Heart left ventricle (tissue), 16 donors: ENCODE data around the gene PTPRN2. TPM values are rescaled to one million over a fixed set of nuclear protein-coding genes. Genes with fewer than 3 reads are reported as not detected.
A peak's percentile ranks its signal among the peaks of the same experiment; 100 is the strongest.

Source experiments
- ATAC-seq, 4 donors: fragments of 200-7000 bp; cut with Tn5 transposase; one replicate each; pipeline ENCODE4 v1.9.1; 2020 to 2022; ENCODE audit warnings: moderate library complexity in 4 of 4, mild to moderate bottlenecking in 3 of 4, moderate number of reproducible peaks in 1 of 4
- DNase-seq, 5 donors: peaks; one replicate each; pipeline ENCODE4 v3.0.0-alpha.2; 2020
- H3K27ac ChIP-seq, 12 donors: fragments of 200-600 bp; sonication (generic) in 4 of 12; one replicate each; pipeline versions ENCODE4 v1.5.0 to v1.8.0; 2016 to 2022; ENCODE audit warnings: mild to moderate bottlenecking in 2 of 12
- H3K27me3 ChIP-seq, 9 donors: fragments of 200-600 bp; sonication (generic) in 2 of 9; one replicate each; pipeline versions ENCODE4 v1.5.1 to v1.8.0; 2016 to 2022; ENCODE audit warnings: mild to moderate bottlenecking in 3 of 9
- H3K36me3 ChIP-seq, 9 donors: fragments of 200-600 bp; sonication (generic) in 2 of 9; one replicate each; pipeline versions ENCODE4 v1.5.0 to v1.8.0; 2018 to 2022; ENCODE audit warnings: mild to moderate bottlenecking in 2 of 9
- H3K4me1 ChIP-seq, 12 donors: fragments of 200-600 bp; sonication (generic) in 4 of 12; one replicate each; pipeline versions ENCODE4 v1.5.0 to v1.8.0; 2016 to 2022; ENCODE audit warnings: mild to moderate bottlenecking in 3 of 12
- H3K4me3 ChIP-seq, 12 donors: fragments of 200-600 bp; sonication (generic) in 4 of 12; one replicate each; pipeline versions ENCODE4 v1.5.0 to v1.8.0; 2017 to 2022; ENCODE audit warnings: mild to moderate bottlenecking in 9 of 12, moderate library complexity in 4 of 12
- H3K9me3 ChIP-seq, 12 donors: fragments of 200-600 bp; sonication (generic) in 4 of 12; one replicate each; pipeline versions ENCODE4 v1.5.0 to v1.8.0; 2016 to 2022; ENCODE audit warnings: mild to moderate bottlenecking in 1 of 12
- CTCF ChIP-seq, 12 donors: fragments of 200-600 bp; sonication (generic) in 4 of 12; IDR thresholded peaks; one replicate each; pipeline versions ENCODE4 v1.5.0 to v1.8.0; 2018 to 2022; ENCODE audit warnings: antibody characterized with exemption in 12 of 12, mild to moderate bottlenecking in 5 of 12
- POLR2A ChIP-seq, 2 donors: fragments of 450-650 bp; IDR thresholded peaks; one replicate each; pipeline ENCODE4 v1.6.1; 2017; ENCODE audit warnings: antibody characterized with exemption in 2 of 2, mild to moderate bottlenecking in 2 of 2, moderate library complexity in 2 of 2
- WGBS, 4 donors: extraction: QIAGEN DNeasy Blood & Tissue Kit in 2 of 4; methylation state at CpG; one replicate each; pipeline versions ENCODE4 v1.1.5 to v1.1.7; 2013 to 2018; 5-methylcytosine and 5-hydroxymethylcytosine counted together
- intact Hi-C, 10 donors: fragments of 100-400 bp; cut with DNase I; formaldehyde crosslinking; loops; one replicate each; pipeline versions ENCODE4 v1.11.1 to v1.14.2; 2022
- polyA plus RNA-seq, 2 donors: library from polyadenylated mRNA; stranded (reverse); fragments of 200-250 nt; gene quantifications; one replicate each; pipeline ENCODE4 v1.2.3, GENCODE V29; 2013
- total RNA-seq, 9 donors: library from RNA; depleted of rRNA in 2 of 9; stranded (reverse); fragments of >200 nt in 2 of 9; fragmentation: NEBNext Ultra II Directional in 3 of 9; extraction: Animal tissue kit (Norgen Biotek cat#: 25700) in 3 of 9; gene quantifications; one replicate each; pipeline versions ENCODE4 v1.1.0 to v1.2.4, GENCODE V29; 2016 to 2023
- donor health status: ischemic (EF 13 %, LVEDD 7.1; RV severe dilation, severe dysfunction).
- donor health status: healthy with polysubstance abuse.
- donor health status: DM: no; HTN: yes; CAD: no.
- donor health status: DM: no; HTN: no; CAD: no.
- donor health status: ischemic (EF 25% LVEDD 6.9; RV normal size, moderate dysfunction).
- donor health status: ischemic (EF 25% LVEDD 5.7; RV mildly dilated, moderate dysfunction).
- donor health status: healthy.
- donor health status: DM: yes; HTN: yes; CAD: no.
- donor health status: ischemic (EF 35%, LVEDD 5.7; RV mildly dilated, moderate dysfunction).
- donor health status: nonischemic (EF 11% LVEDD 7.7; RV severe dilation, severe dysfunction).
- donor health status: DM: yes; HTN: yes; CAD: no.
- donor health status: PGD.
- donor health status: ischemic (EF 29% LVEDD 5.4; RV normal size, mild dysfunction).
- donor health status: nonischemic (EF 23%, LVEDD 6.1; RV moderate dilation, normal function).

Gene PTPRN2
- total and polyA plus RNA-seq, 11 donors: 0.61 to 2.3 (median 1.3) TPM

DNA sequence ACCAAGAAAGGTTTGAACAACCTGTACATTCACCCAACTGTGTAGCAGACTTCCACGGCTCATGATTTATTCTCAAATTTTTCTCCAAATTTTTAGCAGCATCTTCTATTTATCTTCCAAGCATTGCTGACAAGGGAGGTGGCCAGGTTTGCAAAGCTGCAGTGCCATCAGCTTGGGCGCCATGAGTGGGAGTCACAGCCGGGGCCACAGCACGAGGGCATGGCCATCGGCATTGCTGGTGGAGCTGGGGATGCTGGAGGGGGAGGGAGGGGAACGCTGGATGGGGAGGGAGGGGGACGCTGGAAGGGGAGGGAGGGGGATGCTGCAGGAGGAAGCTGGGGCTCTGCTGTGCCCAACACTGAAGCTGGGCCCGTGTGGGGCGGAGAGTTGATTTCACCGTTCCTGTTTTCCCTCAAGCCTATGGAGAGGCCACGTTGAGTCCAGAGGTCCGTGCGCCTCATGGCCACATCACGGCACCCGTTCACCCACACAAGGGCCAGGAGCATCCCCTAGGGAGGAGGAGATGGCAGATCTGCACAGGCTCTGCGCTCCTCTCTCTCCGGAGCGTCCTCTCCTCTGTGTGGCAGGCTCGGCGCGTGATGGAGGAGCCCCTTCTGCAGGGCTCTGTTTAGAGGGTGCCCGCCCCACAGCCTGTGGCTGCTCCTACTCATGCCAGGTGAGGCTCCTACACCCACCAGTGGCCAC is 730.6 kb downstream of the PTPRN2 start:
- Histone ChIP-seq H3K9me3 (no peaks in the 10 kb centered on the region), H3K4me1 (peaks cover 0 to 13% (median 0%) of the 10 kb centered on the region in 12 donors), H3K27ac (no peak overlapping the region), H3K4me3 (no peak overlapping the region), H3K36me3 (no peaks in the 10 kb centered on the region), H3K27me3 (no peaks in the 10 kb centered on the region)
- intact Hi-C loops: no loop called here
- WGBS, 4 donors: 79 to 89% (median 84%) methylated on average over 22 of the region's 22 CpGs
- no peak for DNase-seq
- no peak for ATAC-seq
- TF ChIP-seq POLR2A (IDR thresholded peaks at IDR 0.05) (no peak), CTCF (IDR thresholded peaks at IDR 0.05) (no peak)

DNA sequence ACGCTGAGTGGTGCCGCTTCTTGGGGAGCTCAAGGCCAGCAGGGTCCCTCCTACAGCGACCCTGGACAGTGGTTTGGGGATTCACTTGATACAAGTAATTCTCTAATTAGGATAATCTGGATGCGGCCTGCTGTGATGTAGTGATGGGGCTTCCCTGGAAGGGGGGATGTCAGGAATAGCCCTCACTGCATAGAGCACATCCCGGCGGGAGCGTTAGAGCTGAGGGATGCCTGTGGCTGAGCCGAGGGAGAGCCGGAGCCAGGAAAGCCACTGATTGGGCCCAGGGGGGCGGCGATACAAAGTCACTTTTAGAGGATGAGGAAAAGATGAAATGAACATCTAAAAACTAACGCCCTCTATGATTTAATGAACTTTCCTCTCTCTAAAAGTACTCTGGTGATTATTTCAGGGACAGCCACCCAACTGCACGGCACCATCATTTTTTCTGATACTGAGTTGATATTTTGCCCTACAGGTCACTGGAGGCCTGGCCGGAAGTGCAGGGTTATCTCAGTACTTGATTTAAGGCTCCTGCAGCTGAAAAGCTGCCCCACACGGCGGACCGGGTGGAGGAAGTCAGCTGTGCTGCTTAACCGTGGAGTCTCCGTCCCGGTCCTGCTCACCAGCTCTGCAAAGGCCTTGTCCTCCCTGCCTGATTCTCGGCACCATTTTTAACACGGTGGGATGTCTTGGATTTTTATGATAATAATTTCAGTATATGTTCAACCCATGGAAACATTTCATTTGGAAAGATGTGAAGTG is 732.0 kb downstream of the PTPRN2 start:
- peak in 1 of 5 donors; percentile 67 for DNase-seq
- no peak overlapping the region for H3K27ac ChIP-seq
- 55 to 62% (median 58%) methylated on average over 22 of the region's 22 CpGs for WGBS, 4 donors
- intact Hi-C loops: no loop called here
- ATAC-seq: no peak
- H3K36me3 ChIP-seq: no peaks in the 10 kb centered on the region
- H3K9me3 ChIP-seq: no peaks in the 10 kb centered on the region
- peaks cover 0 to 21% (median 0%) of the 10 kb centered on the region in 12 donors for H3K4me1 ChIP-seq
- peaks cover 0 to 11% (median 0%) of the 10 kb centered on the region in 9 donors for H3K27me3 ChIP-seq
- peak overlapping the region in 1 of 12 donors; percentile 38 for H3K4me3 ChIP-seq
- no peak for TF ChIP-seq CTCF (IDR thresholded peaks at IDR 0.05)
- TF ChIP-seq POLR2A (IDR thresholded peaks at IDR 0.05): no peak

- 83 to 93% (median 90%) methylated on average over 22 of the region's 22 CpGs for WGBS, 4 donors
Observed at GRCh38 chr7:157855016-157855415, 732.6 kb downstream of the PTPRN2 start.

More at GRCh38 chr7:157855016-157855415, 732.6 kb downstream of the PTPRN2 start:
- peak overlapping the region in 1 of 12 donors; percentile 39 for H3K4me3 ChIP-seq
- H3K9me3 ChIP-seq: no peaks in the 10 kb centered on the region
- DNase-seq (peak in 1 of 5 donors; percentile 33), ATAC-seq (no peak)
- H3K27ac ChIP-seq: no peak overlapping the region
- intact Hi-C loops: no loop called here
- H3K4me1 ChIP-seq: peaks cover 0 to 21% (median 0%) of the 10 kb centered on the region in 12 donors
- H3K36me3 ChIP-seq: no peaks in the 10 kb centered on the region
- peaks cover 0 to 11% (median 0%) of the 10 kb centered on the region in 9 donors for H3K27me3 ChIP-seq
- TF ChIP-seq POLR2A (IDR thresholded peaks at IDR 0.05): no peak
- no peak for TF ChIP-seq CTCF (IDR thresholded peaks at IDR 0.05)
